Uterus (tissue), 2 donors: ENCODE measurements around the gene FAM236A.
"Not testable (repeated sequence)": the region's sequence is repeated elsewhere in the genome, so short reads cannot be mapped to it uniquely, and the experiment has no call there.

Experiments used
- CTCF ChIP-seq, 4 experiments: fragments of 200-600 bp in 2 of 4; fragments of 450-650 bp in 2 of 4; sonication (generic) in 2 of 4; IDR thresholded peaks; one replicate each; pipeline ENCODE4 v1.5.1; 2016 to 2019; ENCODE audit warnings: antibody characterized with exemption in 4 of 4, mild to moderate bottlenecking in 2 of 4, moderate library complexity in 1 of 4
- POLR2A ChIP-seq, 2 donors: fragments of 450-650 bp; IDR thresholded peaks; one replicate each; pipeline ENCODE4 v1.6.1; 2016; ENCODE audit warnings: antibody characterized with exemption in 2 of 2, mild to moderate bottlenecking in 1 of 2, moderate library complexity in 1 of 2

- not testable (repeated sequence) for TF ChIP-seq CTCF, POLR2A (IDR thresholded peaks at IDR 0.05)
Measured at GRCh38 chrX:72959971-72960370, 22.0 kb downstream of the FAM236A start.
